Measurements from ENCODE around the gene MPP4.

The MPP4 gene

GRCh38 chr2:201669865-201670264 is 28.6 kb downstream of the MPP4 start:
- DNase-seq, result no peak

DNA sequence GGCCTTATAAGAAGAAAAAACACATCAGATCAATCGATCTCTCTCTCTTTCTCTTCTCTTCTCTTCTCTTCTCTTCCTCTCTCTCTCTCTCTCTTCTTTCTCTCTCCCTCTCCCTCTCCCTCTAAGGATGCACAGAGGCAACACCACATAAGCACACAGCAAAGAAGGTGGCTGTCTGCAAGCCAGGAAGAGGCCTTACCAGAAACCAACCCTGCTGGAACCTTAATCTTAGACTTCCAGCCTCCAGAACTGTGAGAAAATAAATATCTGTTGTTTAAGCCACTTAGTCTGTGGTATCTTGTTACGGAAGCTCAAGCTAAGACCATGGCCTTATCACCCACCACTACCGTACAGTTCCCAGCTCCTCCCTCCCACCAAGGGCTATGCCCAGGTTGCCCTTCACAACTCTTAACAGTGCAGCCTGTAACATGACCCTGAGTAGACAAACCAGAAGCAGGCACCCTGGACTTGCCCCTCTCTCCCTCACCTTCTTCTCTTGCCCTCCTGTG is 30.0 kb downstream of the MPP4 start:
- DNase-seq, result peak; percentile 27

DNA sequence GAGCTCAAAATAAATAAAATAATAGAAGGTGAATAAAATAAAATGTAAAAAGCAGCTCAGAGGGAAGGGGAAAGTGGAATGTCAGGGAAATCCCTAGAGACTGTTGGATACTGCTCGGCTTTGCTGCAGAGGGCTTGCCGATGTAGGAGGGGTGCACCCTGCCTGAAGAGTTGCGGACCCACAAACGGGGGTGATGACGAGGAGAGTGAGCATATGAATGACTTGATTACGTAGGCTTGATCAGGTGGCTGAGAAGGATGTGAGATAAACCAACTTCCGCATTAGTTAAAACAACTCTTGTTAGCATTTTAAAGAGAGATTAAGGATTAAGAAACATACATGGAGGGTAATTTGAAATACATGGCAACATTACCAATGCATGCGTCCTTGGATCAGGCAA is 34.1 kb downstream of the MPP4 start:
- DNase-seq, result no peak

- no peak for DNase-seq
Observed at GRCh38 chr2:201661366-201661765, 37.1 kb downstream of the MPP4 start.

DNA sequence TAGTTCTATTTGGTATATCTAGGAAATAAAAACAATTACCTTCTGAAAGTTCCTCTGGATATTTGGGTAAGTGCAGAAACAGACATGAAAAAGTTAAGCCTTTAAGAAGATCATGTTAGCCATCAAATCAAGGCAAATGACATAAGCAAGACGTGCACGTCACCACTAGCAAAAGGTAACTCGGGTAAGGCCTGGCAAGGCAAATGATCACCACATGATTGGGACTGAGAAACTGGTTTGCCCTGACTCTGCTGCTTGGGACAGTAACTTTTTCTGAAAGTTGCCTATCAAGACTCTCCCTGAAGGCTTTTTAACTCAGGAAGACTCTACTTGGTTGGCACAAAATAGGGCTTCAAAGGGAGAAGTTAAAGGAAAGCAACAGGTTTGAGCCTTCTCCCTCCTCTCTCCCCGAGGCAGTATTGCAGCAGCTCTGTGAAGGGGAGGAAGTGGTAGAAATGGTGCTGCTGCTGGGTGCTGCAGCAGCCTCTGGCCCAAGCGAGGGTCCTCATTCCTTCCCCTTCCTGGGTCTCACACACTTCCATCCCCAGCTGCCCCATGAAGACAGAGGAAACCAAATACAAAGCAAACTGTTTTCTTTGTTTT is 38.0 kb downstream of the MPP4 start:
- DNase-seq, result no peak

GRCh38 chr2:201656740-201657139 is 41.7 kb downstream of the MPP4 start:
- DNase-seq, result no peak

DNA sequence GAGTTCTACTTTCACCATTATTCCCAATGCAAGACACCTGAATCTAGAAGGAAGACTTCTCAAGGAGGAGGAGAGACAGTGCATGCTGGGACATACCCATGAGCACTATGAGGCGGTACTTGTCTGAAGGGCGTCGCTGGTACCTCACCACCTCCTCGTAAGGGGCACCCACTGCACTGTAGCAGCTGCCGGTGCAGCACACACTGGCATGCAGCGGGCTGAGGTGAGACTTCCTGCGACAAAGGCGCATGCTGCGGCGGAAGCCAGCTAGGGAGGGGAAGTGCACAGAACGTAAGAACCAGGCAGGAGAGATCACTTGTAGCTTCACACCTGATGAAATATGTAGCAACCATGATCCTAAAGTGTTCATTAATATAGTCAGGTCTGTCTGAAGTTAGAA is 42.3 kb downstream of the MPP4 start:
- DNase-seq, result no peak

GRCh38 chr2:201654616-201655384 is 43.6 kb downstream of the MPP4 start:
- DNase-seq, result no peak

DNA sequence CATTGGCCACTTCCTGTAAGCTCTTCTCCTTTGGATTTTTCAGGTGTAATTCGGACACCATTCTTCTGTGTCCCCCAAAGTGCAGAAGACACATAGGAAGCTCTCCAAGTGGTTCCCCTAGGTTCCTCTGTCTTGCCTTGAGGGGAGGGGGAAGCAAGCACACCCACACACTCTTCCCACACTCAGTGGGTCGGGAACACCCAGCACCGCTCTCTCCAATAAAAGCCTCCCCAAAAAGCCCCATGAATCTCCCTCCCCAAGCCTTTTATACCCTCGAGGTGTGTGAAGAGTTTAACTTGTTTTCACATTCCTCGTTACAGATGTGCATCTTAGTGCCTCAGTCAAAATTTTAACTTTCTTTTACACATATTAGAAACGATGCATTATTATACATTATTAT is 45.2 kb downstream of the MPP4 start:
- no peak for DNase-seq

- DNase-seq, result peak; percentile 41
Observed at GRCh38 chr2:201649442-201649841, 49.0 kb downstream of the MPP4 start.

- DNase-seq, result no peak
Observed at GRCh38 chr2:201647431-201647830, 51.0 kb downstream of the MPP4 start.

DNA sequence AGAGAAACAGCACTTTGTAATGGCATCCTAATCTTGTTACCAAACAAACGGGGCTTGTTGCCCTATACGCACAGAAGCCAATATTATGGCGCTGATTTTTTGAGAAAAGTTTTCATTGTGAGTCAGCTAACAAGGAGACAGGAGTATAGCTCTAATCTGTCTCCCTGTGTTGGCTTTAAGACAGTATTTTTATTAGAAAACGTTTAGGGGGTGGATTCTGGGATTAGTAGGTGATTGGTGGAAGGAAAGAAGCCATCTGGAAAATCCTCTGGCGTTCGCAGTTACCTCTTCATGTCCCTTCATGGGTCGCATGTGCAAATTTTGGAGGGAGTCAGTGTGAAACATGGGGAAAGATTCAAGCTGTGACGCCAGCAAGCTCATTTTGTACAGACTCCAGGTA is 54.4 kb downstream of the MPP4 start:
- no peak for DNase-seq

GRCh38 chr2:201643216-201643890 is 55.1 kb downstream of the MPP4 start, which contains the start of gene TMEM237:
TMEM237 (minus strand) TSS chr2:201643503; CDS start chr2:201643400, 103 bp downstream.
- peak; percentile 70 for DNase-seq

DNA sequence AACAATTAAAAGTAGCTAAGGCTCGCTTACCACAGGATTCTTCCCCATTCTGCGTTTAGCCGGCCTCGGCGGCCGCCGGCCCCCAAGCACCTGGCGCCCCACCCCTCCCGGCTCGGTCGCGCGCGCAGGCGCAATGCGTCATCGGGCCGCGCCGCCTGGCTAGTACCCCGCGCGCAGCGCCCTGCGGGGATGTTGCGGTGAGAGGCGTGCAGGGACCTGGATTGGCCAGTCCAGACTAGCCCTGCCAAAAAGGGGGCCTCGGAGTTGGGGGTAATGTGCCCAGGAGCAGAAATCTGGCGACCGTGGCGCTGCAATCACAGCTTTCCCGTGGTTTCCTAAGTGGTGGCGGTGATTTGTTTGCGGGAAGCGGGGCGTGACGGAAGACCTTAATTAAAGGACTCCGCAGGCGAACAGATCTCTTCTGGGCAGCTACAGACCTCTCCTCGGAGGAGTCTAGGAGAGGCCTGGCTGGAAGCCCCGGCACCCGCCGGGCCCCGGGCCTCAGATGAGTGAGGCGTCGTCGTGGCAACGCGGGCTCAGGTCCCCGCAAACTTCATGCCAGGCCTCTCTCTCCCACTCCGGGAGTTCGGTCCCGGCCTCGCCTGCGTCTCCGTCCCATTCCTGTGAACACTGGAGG is 55.7 kb downstream of the MPP4 start:
- peak; percentile 91 for DNase-seq

DNA sequence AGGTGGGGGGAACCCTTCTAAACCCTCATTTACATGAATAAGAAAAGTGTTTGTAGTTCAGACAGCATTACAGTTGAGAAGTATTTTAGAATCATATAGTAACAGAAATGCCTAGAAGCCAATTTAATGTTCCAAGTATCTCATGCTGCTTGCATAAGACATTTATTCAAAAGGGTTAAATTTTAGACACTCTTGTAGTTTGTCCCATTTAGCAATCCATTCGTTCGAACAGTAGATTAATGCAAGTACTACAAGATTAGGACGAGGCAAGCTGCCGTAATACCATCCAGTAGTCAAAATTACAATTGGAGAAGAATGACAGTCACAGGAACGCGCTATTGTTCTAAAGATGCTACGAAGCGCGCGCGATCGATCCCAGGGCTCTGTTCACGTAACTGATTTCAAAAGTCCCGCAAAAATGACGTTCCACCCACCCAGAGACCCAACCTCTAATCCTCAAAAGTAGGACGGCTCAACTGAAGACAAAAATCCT is 56.3 kb downstream of the MPP4 start:
- DNase-seq, result peak; percentile 91

GRCh38 chr2:201639205-201639604 is 59.2 kb downstream of the MPP4 start:
- DNase-seq, result no peak

DNA sequence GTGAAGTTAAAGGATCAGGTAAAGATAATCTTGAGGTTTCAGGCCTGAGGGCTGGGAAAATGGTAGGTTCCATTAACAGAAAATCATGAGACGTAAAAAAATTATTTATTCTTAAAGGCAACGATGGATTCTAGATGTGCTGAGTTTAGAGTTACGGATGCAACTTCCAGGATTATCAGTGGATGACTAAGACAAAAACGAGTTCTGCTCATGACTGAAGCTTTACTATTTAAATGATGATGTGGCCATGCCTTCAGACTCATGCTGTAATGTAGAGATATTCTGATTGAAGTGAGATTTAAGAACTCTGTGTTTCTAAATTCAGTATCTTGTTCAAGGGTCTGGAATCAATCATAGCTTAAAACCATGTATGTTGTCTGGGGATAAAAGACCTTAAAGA is 60.1 kb downstream of the MPP4 start:
- DNase-seq, result no peak

DNA sequence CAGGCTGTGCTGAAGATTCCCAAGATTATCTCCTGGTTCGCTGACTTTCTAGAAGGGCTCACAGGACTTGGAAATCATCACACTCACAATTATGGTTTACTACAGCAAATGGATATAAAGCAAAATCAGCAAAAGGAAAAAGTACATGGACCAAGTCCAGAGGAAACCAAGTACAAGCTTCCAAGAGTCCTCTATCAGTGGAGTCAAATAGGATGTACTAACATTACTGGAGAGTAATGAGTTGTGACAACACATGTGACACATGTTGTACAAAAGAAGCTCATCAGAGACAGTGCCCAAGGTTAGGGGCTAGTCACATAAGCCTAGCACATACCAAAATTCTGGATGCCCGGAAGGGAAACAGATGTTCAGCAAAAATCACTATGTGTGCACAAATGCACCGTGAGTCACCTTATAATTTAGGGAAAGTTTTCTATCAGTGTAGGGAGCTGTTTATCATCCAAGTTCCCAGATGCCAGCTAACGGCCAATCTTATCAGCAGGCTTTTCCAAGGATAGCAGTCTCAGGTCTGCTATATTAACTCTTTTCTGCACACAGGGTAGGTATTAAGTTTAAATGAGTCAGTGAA is 64.7 kb downstream of the MPP4 start:
- no peak for DNase-seq

DNA sequence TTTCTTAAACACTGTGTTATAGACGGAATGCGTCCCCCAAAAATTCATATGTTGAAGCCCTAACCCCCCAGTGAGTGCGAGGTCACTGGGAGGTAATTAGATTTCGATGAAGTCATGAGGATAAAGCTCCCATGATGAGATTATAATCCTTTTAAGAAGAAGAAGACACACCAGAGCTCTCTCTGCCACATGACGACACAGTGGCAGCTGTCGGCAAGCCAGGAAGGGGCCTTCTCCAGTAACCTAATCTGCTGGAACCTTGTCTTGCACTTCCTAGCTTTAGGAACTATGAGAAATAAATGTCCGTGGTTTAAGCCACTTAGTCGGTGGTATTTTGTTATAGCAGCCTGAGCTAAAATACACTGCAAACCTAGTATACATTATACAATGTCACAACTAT is 67.4 kb downstream of the MPP4 start:
- DNase-seq, result no peak

DNA sequence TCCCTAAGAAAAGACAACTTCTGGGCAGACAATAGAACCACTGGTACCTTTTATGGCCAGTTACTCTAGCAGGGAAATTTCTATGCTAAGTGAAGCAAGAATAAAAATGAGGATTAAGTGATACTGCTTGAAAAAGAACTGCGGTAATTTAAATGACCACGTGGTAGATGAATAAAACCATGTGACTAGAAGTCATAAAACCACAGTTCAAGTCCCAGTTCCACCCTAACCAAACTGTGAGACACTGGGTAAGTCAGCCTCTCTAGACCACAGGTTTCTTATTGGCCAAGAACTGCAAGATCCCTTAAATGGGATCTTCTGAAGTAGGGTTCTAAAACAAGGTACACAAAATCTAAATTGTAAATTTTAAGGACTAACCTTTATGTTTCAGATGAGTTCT is 67.9 kb downstream of the MPP4 start:
- DNase-seq, result no peak

DNA sequence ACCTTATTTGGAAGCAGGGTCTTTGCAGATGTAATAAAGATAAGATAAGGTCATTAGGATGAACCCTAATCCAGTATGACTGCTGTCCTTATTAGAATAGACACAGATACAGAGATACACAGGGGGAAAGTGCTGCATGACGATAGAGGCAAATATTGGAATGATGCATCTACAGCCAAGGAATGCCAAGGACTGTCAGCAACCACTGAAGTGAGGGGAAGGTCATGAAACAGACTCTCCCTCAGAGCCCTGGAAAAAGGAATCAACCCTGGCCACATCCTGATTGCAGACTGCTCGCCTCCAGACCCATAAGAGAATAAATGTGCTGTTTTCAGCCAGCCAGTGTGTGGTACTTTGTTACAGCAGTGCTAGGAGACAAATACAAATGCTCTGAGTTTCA is 69.9 kb downstream of the MPP4 start:
- DNase-seq, result no peak

DNA sequence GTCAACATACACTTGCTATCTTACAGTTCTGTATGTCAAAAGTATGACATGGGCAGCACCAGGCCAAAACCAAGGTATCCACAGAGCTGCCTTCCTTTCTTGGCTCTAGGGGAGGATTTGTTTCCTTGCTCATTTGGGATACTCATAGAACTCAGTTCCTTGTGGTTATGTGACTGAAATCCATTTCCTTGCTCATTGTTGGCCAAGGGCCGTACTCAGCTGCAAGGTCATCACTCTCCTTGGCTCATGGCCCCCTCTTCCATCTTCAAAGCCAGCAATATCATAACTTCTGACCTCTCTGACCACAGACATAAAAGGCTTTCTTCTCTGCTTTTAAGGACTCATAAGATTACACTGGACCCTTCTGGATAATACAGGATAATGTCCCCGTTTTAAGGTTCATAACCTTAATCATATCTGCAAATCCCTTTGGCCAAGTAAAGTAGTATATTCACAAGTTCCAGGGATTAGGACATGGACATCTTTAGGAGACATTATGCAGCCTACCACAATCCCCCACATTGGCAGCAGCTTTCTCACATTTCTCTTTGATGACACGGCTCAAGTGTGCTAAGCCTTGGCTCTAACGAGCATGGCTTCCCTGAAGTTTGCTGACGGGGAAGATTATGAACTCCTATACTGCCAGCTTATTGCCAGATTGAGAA is 76.0 kb downstream of the MPP4 start:
- no peak for DNase-seq
